ENCODE measurements around the gene RLF.

Gene RLF

GRCh38 chr1:40272653-40273213 lies 111.5 kb downstream of the RLF start:
- no peak for DNase-seq

GRCh38 chr1:40273547-40274166 lies 112.5 kb downstream of the RLF start:
- DNase-seq, result no peak

- no peak for DNase-seq
These were observed 113.1 kb downstream of the RLF start for GRCh38 chr1:40274331-40274730.

GRCh38 chr1:40276122-40276521 lies 114.9 kb downstream of the RLF start:
- DNase-seq, result no peak

- no peak for DNase-seq
These were observed 120.7 kb downstream of the RLF start for GRCh38 chr1:40281853-40282252.
